Kasumi-1 (cell line): ENCODE measurements around the gene CEPT1.
A peak's percentile ranks its signal among the peaks of the same experiment; 100 is the strongest.

Source experiments
- DNase-seq, 2 experiments: peaks; one replicate each; lab custom pipeline; 2025; lab: John Stamatoyannopoulos, UW

The CEPT1 gene

DNA sequence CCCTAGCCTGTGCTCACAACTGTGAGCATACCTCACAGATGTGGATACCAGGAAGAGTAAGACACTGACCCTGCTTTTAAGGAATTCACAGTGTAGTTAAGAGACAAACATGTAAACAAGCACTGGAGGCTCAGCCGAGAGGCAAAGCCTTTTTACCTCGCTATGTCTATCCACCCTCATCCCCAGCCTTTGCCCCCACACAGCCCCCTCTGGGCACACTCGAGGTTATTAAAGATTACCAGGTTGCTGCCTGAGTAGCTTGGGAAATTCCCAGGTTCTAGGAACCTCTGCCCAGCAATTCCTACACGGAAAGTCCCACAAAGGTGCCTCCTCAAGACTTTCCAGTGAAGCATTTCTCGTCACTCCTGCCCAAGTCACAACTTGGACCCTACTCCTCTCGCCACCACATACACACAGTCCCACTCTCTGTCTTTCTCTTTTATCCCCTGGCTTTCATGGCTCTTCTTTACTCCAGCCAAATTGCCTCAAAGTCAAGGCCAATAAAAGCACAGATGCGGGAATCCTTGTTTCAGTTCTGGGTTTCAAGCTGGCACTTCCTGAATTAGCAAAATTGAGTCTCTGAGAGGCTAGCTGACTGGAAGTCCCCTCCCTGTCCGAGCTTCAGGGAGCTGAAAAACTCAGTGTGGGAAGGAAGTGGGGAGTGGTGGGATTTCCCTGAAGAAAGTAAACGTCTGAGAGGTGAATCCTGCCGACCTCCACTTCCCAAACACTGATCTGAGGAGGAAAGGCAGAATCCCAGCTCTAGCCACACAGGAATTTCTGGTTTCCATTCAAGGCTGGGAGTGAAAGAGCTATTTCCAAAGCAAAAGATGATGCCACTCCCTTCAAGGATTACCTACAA lies 52.9 kb downstream of the CEPT1 start:
- no peak for DNase-seq

DNA sequence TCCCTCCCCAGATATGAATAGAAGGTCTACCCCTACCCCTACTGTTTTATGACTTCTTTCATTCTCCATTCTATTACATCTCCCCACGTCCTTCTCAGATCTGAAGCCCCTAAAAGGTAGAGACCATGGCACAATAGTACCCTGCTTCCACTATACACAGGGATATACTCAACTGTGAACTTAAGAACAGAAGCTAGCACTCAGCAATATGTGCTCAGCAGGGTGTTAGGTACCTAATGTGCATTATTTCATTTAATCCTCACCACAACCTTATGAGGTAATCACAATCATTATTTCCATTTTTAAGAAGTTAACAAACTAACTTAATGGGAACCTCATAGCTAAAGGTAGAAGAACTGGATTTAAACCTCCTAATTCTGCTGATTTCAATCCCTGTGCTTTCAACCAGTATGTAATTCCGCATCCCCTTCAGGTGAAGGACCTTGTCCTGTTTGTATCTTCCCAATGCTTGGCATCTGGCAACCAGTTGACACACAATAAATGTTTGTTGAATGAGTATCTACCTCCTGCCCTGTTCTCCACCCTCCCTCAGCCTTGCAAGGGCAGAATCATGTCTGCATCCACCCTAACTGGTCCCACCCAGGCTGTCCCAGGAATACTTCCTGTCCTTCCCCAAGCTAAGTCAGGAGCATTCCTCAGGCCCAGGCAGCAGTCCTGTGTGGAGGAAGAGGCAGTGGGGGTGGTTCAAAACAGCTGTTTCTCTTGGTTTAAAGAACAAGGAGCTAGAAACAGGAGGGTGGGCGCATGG lies 53.9 kb downstream of the CEPT1 start:
- DNase-seq, result no peak

GRCh38 chr1:111195002-111195684 lies 55.1 kb downstream of the CEPT1 start:
- no peak for DNase-seq

DNA sequence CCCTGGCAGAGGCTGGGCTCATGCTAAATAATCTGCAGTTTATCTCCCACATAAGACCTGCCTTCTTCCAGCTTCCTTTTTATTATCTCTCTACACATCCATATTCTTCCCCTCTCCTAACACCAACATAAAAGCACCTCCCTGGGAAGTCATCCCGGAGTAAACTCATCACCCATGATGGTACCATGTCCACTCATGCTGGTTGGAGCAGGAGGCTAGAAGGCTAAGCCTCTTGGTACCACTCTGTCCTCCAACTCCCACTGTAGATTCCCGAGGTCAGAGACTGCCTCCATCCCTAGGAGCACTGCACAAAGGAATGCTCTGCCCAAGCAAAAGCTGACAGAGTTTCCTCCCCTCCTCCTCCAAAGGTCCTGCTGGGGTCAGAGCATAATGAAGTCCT lies 56.2 kb downstream of the CEPT1 start:
- no peak for DNase-seq

DNA sequence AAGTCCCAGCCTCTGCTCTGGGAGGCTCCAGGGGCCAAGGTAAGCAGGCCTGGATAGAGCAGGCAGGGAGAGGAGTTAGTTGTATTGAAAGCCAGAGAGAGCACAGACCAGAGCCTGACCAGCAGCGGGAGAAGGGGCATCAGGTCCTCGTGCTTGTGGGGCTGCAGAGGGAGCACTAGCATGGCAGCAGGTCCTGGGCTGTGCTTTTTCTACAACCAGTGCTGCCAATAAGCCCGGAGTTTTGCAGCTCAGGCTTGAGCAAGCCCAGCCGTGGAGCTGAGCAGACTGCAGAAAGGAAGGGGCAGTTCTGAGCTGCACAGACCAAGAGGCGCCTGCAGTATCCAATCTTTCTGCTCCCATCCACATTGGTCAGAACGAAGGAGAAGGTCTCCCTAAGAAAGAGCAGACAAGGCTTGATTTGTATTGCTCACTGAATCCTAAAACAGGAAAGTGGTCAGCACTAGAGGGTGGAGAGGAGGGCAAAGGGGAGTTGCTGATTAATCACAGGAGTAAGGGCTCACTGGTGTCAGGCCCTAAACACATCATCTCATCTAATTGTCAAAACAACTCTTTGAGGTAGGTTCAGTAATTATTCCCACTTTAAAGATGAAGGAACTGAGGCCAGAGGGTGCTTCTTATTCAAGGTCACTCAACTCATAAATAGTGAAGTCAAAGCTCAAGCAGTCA lies 57.7 kb downstream of the CEPT1 start:
- DNase-seq, result peak; percentile 46

DNA sequence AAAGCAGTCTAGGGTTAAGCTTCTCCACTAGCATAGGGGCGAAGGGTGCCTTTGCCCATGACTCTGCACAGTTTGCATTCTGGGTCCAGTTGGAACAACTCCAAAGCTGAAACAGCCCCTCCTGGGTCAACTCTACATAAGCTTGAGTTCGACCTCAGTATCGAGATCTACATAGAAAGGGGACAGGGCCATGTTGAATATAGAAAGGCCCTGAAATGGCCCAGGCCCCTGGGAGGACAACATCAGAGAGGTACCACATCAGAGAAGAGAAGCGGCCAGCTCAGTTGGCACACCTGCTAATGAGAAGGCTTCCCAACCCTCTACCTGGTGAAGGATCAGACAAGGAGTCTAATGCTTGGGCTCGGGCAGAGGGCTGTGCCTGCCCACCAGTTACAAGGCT lies 58.8 kb downstream of the CEPT1 start:
- no peak for DNase-seq

DNA sequence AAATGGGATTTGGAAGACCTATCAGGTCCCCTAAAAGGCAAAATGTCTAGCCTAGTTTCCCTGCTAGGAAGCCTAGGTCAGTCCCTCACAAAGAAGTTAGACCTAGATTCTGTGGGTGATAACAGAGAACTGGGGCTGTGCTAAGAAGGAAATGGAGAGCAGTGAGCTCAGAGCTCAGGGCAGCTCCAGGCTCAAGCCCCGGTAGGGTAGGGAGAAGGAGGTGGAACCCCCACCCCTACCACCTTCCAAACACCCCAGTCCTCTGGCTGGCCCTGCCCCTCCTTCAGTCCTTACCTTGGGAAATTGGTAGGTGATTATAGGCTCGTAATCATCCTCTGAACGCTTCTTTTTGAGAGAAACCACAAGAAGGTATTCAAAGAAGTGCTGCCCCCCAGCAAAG lies 59.3 kb downstream of the CEPT1 start:
- DNase-seq, result no peak

- DNase-seq, result peak in 1 of 2 experiments; percentile 11
Observed at GRCh38 chr1:111199881-111200801, 60.1 kb downstream of the CEPT1 start, which contains the start of gene DENND2D. Gene DENND2D, minus strand, starts transcription at chr1:111200646. Its CDS starts 187 bp downstream, at chr1:111200459.

DNA sequence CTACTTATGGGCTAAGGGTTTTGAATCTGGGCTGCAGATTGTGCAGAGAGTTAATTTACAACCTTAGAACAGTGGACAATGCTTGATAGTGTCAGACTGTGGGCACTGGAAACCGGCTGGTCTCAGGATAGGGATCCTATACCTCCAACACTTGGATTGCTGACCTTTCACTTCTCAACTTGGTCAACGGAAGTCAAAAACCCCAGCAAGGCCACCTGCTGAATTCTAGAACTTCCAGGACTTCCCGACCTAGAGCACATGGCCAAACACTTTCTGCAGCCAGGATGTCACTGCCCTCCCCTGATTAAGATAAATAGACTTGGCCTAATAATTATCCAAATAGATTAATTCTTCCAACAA lies 60.8 kb downstream of the CEPT1 start:
- no peak for DNase-seq

- no peak for DNase-seq
Observed at GRCh38 chr1:111201275-111202090, 61.5 kb downstream of the CEPT1 start.

DNA sequence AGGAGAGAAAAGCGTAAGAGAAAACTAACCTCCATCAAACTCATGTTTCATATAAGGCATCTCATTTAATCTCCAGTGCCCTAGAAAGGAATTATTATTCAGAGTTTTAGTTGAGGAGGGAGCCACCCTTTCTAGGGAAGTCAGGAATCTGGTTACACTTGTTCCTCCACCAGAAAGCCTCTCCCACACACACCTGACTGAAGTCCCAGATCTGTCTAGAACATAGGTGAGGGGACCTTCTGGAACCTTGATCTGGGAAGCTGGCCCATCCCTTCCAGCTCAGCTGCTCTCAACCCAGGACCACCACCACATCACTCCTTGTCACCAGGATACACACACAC lies 62.3 kb downstream of the CEPT1 start:
- DNase-seq, result no peak

GRCh38 chr1:111202707-111203623 lies 62.9 kb downstream of the CEPT1 start:
- DNase-seq, result peak; percentile 45 to 47

DNA sequence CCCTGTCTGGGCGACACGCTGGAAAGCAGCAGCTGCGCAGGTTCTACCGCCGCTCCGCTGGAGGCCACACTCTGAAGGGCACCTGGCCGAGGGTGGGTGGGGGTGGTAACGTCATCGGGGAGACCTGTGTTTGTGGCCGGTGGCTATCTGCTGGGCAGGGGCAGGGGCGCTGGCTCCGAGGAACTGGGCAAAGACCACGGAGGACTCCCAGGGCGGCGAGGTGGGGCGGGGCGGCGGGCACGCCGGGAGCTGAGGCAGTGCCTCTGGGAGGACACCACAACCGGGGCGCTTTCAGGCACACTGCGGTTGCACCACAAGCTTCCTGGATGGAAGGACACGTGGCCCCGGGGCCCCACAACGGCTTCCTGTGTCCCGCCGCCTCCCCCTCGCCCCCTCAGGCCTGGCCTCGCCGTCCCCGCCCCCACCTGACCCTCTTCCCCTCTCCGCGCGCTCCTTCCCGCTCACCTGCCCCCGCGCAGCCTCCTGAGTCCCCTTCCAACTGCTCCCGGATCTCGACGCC lies 63.7 kb downstream of the CEPT1 start:
- DNase-seq, result peak; percentile 79 to 84

DNA sequence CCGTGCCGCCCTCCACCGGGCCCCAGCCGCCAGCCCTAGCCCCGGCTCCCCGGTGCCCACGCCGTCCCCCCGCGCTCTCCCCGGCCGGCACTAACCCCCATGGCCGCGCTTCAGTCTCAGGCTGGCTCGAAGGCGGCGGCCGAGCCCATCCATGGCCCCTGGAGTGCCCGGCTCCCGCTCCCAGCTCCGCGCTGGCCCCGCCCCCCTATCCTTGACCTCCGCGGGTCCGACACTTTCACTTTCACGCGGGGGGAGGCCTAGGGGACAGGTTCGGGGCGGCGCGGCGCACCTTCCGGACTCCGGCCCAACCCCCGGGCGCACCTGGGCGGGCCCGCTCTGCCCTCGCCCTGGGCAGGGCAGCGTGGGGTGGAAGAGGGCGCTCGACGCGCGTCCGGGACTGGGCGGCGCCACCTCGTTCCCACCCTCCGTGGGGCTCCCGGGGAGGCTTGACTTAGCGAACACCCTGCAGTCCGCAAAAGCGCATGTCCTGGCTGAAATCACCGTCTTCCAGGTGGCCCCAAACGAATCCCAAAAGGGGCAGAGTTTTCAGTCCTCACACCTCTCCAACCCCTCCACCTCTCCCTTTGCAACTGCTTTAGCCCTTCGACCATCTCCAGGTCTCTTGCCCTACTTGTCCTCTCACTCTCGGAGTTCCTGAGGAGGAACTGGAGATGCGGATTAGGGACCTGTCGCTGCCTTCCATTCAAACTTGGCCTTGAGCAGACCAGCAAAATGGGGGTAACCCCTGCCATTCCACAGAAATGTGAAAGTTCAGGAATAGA lies 64.4 kb downstream of the CEPT1 start:
- no peak for DNase-seq

GRCh38 chr1:111204983-111205713 lies 65.1 kb downstream of the CEPT1 start:
- DNase-seq, result peak in 1 of 2 experiments; percentile 6

GRCh38 chr1:111205714-111206050 lies 65.7 kb downstream of the CEPT1 start:
- peak in 1 of 2 experiments; percentile 7 for DNase-seq

DNA sequence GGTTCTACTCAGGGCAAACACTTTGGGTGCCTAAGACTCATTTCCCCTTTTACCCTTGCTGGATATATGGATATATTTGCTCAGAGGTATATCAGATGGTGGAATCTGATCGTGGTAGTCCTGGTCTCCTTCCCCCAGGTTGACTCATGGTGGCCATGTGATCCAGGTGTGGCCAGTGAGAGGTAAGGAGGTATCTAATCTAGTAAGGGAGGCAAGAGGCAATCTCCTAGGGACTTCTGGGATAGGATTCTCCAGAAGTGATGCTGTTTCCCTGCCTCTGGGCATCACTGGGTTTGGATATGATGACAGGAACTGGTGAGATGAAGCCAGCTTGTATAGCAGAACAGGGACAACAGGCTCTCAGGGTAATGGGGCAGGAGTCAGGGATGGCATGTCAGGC lies 68.9 kb downstream of the CEPT1 start:
- DNase-seq, result no peak
